HG03469 (cell line): Measurements from ENCODE around the gene C17orf100.

Experiments
- ATAC-seq: cut with Tn5 transposase; IDR thresholded peaks from one replicate; pipeline ENCODE4 v1.9.1; 2021; ENCODE audit warnings: mild to moderate bottlenecking, moderate library complexity, moderate number of reproducible peaks; ENCODE audit not compliant: unreplicated experiment

C17orf100 gene

GRCh38 chr17:6651354-6651918, at the start of gene C17orf100, which contains the start of gene MED31:
Gene C17orf100 (plus strand): TSS chr17:6651762. CDS start chr17:6651914, 152 bp downstream.
Gene MED31 (minus strand): TSS chr17:6651605. CDS start chr17:6651528, 77 bp downstream.
- ATAC-seq = no peak

DNA sequence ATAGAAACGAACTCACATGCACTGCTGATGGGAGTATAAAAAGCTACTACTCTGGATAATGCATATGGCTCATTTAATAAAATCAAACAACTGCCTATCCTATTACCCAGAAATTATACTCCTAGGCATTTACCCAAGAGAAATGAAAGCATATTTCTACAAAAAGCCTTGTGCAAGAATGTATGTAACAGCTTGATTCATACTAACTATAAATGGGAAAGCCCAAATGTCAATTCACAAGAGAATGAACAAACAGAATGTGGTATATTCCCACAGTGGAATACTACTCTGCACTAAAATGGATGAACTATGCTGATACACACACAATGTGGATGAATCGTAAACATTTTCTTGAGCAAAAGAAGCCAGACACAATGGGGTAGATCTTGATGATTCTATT, 49.4 kb upstream of the C17orf100 start:
- ATAC-seq = no peak

DNA sequence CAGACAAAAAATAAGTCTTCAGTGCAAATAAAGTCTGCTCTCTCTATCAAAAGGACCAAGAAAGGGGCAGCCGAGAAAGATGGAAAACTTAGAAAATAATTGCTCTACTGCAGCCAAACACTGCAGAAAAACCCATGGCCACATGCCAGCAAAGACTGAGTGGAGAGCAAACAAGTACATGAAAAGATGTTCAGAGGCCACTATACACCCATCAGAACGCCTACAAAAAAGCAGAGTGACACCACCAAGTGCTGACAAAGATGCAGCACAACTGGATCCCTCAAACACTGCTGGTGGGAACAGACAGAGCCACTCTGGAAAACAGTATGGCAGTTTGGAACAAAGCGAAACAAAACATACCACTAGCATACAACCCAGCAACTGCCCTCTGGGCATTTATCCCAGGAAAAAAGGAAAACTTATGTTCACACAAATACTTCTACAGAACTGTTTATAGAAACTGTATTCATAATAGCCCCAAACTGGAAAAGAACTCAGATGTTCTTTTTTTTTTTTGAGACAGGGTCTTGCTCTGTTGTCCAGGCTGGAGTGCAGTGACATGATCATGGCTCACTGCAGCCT, 47.7 kb upstream of the C17orf100 start:
- no peak for ATAC-seq

GRCh38 chr17:6605142-6605541, 46.4 kb upstream of the C17orf100 start:
- no peak for ATAC-seq

GRCh38 chr17:6608321-6608720, 43.2 kb upstream of the C17orf100 start:
- no peak for ATAC-seq

DNA sequence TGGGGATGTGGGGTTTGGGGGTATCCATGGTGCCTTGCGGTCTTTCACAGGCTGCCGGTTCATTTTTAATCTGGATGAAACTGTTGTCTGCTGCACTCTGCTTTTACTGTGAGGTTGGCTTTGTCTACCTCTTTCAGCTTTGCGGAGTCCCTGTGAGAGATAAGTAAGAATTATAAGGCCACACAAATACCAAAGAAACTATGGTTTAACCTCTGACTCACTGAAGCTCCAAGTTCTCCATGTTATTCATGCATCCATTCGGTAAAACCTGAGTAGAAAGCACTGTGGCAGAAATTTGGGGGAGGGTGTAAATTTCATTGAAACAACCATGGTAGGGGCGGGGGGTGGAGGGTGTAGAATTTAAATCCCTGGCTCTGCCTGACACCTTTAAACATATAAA, 41.6 kb upstream of the C17orf100 start:
- no peak for ATAC-seq

DNA sequence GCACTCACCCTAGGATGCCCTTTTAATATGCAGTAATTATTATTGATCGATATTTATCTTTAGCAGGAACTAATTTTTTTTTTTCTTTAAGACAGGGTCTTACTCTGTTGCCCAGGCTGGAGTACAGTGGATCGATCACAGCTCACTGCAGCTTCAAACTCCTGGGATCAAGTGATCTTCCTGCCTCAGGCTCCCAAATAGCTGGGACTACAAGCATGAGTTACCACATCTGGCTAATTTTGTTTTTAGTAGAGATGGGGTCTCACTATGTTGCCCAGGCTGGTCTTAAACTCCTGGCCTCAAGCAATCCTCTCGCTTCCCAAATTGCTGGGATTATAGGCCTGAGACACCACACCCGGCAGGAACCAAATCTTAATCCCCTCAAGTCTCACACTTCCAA, 40.3 kb upstream of the C17orf100 start:
- ATAC-seq = no peak

- ATAC-seq = no peak
Observed at GRCh38 chr17:6623941-6624340, 27.6 kb upstream of the C17orf100 start.

- no peak for ATAC-seq
Observed at GRCh38 chr17:6626616-6627015, 24.9 kb upstream of the C17orf100 start.

GRCh38 chr17:6627019-6627418, 24.5 kb upstream of the C17orf100 start:
- ATAC-seq = no peak

GRCh38 chr17:6630390-6630789, 21.2 kb upstream of the C17orf100 start:
- no peak for ATAC-seq

- no peak for ATAC-seq
Observed at GRCh38 chr17:6632530-6632929, 19.0 kb upstream of the C17orf100 start.

DNA sequence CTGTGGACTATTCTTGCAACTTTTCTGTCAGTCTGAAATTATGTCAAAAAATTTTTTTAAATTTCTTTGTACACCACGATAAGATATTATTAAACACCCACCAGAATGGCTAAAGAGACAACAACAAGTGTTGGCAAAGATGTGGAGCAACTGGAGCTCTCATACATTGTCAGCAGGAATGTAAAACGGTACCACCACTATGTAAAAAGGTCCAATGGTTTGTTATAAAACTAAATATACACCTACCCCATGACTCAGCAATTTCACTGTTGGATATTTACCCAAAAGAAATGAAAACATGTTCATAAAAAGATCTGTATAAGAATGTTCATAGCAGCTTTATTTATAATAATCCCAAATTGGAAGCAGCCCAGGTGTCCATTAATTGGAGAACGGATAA, 18.3 kb upstream of the C17orf100 start:
- no peak for ATAC-seq

DNA sequence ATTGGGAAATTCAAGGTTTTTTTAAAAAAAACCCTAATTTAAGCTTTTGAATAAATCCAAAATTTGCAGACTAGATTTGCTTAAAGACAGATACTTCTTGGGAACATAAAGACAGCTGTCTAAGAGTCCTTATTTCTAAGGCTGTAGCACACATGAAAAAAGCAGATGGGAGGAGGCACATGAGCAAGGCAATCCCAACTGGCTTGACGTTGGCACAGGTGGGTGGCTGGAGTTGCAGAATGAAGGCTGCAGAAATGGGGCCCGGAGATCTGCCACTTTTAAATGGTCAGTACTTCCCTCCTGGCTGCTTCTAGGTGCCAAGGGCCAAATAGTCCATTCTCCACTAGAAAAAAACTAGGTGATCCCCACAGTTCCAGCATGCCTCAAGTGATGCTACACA, 15.5 kb upstream of the C17orf100 start:
- ATAC-seq = no peak

DNA sequence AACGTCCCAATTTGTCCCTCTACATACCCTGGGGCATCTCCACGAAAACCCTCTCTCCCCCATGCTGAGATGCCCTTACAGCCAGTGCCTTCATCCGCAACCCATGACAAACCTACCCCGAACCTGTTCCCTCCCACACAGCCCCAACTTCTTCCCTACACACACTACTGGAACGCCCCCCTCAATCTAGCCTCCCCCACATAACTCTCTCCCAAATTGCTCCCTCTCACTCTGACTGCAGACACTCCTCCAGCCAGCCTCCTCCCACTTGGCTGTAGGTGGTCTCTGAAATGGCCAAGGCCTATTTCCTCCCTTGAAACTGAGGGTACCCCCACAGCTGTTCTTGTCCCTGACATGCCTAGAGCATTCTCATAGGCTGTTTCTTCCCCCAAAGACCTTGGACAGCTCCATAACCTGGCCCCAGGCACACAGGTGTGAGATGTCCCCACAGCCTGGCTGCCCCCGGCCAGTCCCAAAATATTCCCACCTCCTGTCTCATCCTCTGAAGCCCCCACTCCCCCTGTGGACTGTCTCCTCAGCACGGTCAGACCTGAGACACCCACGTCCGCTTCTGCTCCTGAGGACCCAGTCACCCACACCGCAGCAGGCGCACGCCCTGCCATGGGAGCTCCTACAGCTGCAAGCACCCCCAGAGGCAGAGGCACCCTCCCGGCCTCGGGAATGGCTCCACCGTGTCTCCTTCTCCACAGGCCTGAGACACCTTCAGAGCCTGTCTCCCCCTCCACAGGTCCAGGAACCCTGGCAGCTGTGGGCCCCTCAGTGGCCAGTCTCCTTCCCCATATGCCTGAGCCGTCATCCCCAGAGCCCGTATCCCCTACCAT, 14.7 kb upstream of the C17orf100 start:
- ATAC-seq = no peak

DNA sequence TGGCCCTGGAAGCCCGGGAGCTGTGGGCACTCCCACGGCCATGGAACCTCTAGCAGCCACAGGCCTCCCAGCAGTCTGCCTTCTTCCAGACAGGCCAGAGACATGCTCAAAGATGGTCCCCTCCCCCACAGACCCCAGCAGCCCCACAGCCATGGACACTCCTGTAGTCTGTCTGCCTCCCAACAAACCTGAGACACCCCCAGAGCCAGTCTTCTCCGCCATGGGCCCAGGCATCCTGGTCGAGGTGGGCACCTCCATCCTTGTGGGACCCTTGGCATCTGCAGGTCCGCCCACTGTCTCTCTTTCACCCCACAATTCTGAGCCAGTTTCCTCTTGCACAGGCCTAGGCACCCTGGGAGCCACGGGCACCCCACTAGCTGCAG, 14.1 kb upstream of the C17orf100 start:
- ATAC-seq = no peak

- no peak for ATAC-seq
Observed at GRCh38 chr17:6638046-6638908, 13.3 kb upstream of the C17orf100 start.

GRCh38 chr17:6639014-6639585, 12.5 kb upstream of the C17orf100 start:
- no peak for ATAC-seq

DNA sequence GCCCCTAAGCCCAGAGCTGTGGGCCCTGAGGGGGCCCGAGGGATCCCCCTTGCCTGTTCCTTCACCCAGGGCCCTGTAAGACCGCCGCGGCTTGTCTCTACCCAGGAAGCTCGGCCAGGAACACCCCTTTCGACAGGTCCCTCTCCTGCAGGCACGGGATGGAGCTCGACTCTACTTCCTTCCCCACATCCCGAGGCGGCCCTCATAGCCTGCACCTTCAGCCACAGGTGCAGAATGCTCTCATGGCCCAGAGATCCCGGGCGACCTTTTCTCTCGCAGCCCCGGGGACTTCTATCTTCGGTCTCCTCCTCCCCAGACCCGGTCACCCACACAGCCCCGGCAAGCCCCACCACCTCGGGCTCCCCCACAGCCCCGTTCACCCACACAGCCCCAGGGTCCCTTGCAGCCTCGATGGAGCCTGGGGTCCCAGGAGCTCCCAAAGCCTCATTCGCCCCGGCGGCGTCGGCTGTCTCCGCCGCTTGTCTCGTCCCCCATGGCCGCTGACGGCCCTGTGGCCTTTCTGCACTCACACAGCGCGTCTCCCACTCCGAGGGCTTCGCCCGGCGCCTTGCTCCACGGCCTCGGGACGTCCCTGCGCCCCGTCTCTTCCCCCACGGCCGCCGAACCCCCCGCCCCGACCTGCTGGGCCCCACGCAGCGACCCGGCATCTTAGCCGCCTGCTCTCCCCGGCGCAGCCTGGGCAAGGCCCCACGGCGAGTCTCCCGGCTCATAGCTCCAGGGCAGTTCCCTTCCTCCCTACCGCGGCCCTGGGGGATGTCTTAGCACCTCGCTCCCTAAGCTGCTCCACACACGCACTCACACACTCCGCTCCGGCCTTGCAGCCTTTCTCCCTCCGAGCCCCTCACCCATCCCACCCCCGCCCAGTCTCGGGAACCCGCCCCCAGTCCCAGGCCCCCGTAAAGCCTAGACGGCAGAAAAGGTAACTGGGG, 11.7 kb upstream of the C17orf100 start:
- no peak for ATAC-seq
